Temporal lobe (tissue), 2 donors: ENCODE results near the gene PPP1R2B. TPM values are rescaled to one million over a fixed set of nuclear protein-coding genes. Genes with fewer than 3 reads are reported as not detected.

Experiments
- small RNA-seq: library from RNA; depleted of rRNA; stranded (forward); fragments of <200 nt; gene quantifications from one replicate; pipeline ENCODE3, GENCODE V24; 2014; ENCODE audit warnings: low replicate concordance
- total RNA-seq: library from RNA; depleted of rRNA; stranded (reverse); fragments of >200 nt; gene quantifications from one replicate; pipeline ENCODE4 v1.2.3, GENCODE V29; 2014

Gene PPP1R2B
- total RNA-seq, 1 donor from 2014 or later, result not detected

Small RNA genes within 50 kb of the gene (small RNA-seq; reads per million reads assigned to genes)
- gene RNU6-556P, result not detected

Other genes with a start within 250 kb of the PPP1R2B start
- gene TIMD4, start 112.9 kb downstream of the PPP1R2B start, total RNA-seq, result not detected
- 0.25 TPM for gene HAVCR1, start 208.8 kb downstream of the PPP1R2B start, total RNA-seq